ENCODE results near the gene NANOS3.

Gene NANOS3

DNA sequence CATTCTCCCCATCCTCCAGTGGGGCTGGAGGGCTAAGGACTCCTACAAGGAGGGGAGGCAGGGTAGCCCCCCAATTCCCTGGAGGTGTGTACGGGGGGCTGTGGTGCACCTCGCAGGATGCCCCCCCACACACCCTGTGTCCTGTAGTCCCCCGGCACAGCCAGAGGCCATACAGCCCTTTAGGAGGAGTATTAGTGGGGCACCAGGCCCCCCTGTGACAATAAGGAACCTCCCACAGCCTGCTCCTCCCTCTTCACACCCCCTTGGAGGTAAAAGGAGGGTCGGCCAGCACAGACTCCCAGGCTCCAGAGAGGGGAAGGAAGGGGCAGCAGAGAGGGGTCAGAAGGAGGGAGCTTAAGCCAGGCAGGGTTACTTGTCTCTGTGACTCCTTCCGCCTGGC, at the start of gene NANOS3:
NANOS3 (plus strand) TSS at position 301 of the 400 bp plus-strand sequence. CDS start 115 bp downstream, outside the sequence.
- DNase-seq = no peak

GRCh38 chr19:13827656-13828055, 49.3 kb upstream of the NANOS3 start:
- no peak for DNase-seq

- no peak for DNase-seq
These were observed 46.7 kb upstream of the NANOS3 start for GRCh38 chr19:13830114-13830740.

DNA sequence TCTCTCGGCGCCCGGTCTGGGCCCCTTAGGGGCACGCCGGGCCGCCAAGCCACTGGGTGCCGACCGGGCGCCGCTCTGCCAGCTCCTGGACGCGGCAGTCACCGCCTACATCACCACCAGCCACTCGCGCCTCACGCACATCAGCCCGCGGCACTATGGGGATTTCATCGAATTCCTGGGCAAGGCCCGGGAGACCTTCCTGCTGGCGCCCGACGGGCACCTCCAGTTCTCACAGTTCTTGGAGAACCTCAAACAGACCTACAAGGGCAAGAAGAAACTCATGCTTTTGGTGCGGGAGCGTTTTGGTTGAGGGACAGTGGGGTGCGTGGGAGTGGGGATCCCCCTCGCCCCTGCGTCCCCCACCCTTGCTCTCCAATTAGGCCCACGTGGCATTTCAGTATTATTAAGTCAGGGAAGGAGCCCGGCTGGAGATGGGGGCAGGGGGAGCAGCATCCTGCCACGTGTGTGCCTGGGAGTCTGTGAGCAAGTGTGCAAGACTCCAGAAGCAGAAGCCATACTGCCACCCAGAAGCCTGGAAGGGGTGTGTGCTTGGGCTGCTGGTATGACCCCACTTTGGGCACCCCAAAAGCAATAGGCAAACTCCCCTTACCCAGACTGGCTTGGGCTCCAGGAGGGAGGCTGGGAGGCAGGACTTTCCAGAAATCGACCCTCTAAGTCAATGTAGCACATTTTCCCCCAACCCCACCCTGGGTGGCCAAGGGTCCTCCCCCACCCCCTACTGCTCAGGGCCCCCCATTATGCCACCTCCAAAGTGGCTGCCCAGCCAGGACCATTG, 46.0 kb upstream of the NANOS3 start:
- DNase-seq = no peak

DNA sequence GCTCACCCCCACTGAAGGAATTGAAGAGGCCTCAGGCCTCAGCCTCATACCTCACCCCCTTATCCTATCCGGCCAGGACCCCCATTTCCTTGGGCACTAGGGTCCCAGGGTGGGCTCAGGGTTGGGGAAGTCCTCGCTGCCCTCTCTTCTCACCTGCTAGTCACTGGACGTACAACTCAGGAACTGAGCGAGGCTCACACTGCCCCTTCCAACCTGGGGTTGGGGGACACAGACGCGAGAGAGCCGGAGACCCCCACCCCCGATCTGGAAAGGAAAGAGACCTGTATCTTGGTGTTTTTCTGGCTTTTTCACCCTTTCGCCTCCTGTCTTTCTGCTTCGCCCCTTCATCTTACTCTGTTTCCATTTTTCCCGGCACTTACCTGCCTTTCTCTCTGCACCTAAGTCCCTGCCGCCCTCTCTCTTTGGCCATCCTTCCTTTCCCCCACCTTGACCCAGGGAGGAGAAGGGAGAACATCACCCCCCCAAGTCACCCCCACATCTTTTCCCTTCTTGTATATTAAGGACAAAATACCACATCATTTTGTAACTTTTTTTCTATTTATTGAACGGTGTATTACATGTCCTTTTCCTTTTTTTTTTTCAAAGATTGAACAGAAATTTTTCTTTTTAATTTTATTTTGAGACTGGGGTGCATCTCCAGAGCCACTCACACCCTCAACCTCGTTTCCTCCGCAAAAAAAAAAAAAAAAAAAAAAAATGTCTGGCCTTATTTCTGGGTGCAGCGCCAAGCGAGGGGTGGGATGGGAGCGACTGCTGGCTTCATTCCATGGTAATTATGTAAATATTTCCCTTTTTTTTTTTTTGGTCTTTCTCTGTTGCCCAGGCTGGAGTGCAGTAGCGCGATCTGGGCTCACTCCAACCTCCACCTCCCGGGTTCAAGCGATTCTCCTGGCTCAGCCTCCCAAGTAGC, 45.1 kb upstream of the NANOS3 start:
- DNase-seq = no peak

- peak; percentile 92 to 94 for DNase-seq
These were observed 43.3 kb upstream of the NANOS3 start for GRCh38 chr19:13833330-13834243.

GRCh38 chr19:13834244-13835069, 42.5 kb upstream of the NANOS3 start:
- DNase-seq = no peak

DNA sequence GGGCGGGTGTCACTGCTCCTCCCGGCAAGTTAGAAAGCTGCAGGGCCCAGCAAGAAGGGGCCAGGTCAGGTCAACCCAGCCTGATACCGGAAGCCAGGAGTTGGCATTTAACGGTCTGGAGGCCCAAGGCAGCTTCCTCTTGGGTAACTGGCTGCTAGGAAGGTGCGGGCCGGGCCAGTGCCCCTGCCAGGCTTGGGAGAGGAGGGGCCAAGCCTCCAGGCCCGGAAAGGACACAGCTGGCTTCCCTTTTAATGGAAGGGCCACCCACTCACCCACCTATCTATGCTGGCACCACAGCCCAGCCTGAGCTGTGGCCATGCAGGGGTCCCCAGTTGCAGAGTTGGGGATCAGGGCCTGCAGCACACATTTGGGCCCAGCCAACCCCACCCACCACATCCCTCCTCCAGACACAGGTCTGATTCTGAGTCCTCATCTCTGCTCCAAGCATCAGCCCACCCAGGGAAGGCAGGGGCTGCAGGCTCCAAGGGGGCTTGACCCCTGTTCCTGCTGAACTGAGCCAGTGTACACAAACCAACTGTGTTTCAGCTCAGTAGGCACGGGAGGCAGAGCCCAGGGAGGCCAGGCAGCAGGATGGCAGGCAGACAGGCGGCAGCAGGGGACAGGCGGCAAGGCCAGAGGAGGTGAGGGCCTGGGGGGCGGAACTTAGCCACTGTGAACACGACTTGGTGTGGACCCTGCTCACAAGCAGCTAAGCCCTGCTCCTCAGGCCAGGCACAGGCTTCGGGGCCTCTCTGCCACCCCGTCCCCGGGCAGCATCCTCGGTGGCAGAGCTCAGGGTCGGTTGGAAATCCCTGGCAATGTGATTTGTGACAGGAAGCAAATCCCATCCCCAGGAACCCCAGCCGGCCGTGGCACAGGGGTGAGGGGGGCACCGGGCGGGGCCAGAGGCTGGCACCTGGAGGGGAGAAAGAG, 40.9 kb upstream of the NANOS3 start:
- no peak for DNase-seq

DNA sequence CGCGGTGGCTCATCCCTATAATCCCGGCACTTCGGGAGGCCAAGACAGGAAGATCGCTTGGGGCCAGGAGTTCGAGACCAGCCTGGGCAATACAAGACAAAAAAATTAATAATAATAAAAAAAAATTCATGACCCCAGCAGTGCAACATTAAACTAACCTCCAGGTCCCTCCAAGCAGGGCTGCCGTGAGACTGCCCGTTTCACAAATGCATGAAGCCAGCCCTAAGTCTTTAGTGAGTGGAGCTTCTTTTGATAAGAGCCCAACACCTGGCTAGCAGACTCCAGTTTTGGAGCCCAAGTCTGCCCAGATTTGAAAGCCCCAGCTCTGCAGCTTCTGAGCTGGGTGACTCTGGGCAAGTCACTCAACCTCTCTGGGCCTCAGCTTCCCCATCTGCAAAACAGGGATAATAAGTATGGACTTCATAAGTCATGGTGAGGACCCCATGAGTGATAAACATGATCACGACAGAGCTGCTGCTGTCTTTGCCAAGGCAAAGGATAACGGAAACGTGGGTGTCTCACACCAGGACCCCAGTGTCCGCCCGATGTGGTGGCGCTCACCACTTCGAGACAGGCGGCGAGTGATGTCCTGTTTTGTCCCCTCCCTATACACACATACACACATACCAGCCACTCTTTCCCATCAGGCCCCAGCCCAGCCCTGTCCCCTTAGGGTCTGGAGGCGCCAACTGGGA, 38.4 kb upstream of the NANOS3 start:
- DNase-seq = no peak

DNA sequence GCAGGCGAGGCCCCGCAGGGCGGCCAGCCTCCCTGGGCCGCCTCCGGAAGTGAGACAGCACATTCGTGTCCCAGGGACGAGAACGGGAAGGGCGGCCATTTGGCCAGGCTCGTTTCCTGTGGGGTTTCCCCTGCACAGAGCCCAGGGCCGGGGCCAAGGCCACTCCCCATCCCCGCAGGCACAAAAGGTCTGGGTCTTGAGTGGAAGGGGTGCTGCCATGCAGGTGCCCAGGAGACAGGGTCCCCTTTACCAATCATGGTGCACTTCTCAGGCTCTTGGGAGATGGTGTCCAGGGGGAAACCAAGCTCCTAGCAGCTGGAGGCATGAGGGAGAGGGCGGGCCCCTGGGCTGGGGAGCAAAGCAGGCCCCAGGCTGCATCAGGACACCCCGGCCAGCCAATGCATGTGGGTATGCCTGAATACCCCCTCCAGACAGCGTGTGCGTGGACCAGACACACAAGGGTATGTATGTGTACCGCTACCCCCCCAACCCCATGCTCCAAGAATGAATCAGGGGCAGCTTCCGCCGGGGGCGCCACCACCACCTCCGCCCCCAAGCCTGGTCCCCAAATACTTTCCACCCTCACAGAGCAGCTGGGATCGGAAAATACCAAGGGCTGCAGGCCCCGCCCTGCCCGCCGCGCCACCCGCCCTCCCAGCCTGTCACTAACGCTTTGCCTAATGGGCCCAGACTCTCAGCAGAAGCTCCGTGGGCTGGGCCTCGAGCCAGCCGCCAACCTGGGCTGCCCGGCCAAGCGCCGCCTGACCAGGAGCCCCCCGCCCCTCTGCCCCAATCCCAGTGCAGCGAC, 37.6 kb upstream of the NANOS3 start:
- DNase-seq = peak; percentile 79 to 82

DNA sequence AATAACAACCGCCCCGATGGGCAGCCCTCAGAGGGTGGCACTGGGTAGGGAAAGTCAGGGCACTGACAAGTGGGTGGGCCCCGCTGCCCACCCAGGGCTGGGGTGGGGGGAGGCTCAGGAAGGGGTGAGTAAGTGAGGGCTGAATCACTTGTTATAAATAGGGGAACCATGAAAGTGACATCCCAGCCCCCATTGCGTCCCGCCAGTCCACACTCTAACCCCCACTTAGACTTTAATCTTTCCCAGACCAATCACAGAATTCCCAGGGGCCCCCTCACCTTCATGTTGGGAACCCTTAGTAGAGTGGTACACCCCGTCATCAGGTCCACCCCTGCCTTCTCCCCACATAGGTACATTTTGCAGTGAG, 37.0 kb upstream of the NANOS3 start:
- no peak for DNase-seq

DNA sequence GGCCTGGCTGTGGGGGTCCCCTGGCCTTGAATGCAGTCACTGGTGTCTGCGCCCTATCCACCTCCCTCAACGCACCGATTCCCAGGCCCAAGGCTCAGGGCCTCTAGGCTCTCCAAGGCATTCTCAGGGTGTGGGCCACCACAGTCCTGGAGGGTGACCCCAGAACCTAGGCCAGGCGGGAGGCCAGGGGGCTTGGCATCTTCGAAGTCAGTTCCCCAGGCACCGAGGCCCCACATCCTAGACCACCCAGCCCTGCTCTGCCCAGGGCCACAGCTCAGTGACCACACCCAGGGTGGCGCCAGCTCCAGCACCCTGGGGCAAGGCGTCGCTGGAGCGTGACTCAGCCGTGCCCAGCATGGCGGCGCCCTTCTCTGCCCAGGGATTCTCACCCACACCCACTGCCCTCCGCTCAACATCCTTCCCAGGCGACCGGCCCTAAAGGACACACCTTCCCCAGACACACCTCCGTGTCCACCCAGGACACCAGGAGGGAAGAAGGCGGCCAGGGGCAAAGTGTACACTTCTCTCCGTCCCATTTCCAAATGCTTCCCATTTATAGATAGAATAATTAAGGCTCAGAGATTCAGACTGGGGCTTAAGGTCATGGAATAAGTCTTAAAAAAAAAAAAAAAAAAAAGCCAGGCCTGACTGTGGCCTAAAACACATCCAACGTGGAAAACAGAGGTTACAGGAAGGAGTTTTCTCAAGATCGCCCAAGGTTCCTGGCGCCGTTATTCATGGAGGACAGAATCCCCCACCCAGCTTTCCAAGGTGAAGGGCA, 36.4 kb upstream of the NANOS3 start:
- DNase-seq = no peak

DNA sequence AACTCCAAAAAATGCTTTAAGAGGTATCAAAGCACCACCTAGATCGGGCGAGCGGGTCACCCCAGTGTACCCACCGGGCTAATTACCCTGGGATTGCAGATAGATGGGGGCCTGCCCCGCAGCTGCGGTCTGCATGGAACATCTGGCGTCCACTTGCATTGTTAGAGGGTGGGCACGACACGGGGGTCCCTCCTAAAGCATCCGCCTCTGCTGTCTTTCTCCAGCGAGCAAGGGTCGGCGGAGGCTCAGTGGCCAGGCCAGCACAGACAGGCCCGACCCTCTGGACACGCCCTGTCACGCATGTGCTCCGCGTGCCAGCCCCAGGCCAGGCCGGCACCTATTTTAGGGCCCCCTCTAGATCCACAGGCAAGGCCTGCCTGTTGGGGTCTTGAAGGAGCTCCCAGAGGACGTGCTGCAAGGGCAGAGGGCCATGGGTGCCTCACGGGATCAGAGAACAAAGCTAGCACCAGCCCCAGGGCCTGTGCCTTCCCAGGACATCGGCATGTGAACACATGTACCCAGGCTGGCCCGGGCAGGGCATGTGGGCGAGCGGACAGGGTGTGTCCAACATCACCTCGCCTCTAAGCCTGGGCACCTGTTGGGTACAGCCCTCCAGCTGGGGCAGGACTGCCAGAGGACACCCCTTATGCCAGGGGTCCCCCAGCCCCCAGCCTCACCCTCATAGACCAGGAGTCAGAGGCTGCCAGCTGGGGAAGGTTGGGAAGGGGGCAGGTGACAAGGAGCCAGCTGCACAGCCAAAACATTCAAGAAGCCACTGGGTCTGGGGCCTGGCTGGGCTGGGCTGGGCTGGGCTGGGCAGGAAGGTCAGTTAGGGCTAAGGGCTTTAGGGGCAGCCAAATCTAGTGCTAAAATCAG, 35.6 kb upstream of the NANOS3 start:
- DNase-seq = no peak

GRCh38 chr19:13841962-13842290, 35.0 kb upstream of the NANOS3 start:
- DNase-seq = no peak

DNA sequence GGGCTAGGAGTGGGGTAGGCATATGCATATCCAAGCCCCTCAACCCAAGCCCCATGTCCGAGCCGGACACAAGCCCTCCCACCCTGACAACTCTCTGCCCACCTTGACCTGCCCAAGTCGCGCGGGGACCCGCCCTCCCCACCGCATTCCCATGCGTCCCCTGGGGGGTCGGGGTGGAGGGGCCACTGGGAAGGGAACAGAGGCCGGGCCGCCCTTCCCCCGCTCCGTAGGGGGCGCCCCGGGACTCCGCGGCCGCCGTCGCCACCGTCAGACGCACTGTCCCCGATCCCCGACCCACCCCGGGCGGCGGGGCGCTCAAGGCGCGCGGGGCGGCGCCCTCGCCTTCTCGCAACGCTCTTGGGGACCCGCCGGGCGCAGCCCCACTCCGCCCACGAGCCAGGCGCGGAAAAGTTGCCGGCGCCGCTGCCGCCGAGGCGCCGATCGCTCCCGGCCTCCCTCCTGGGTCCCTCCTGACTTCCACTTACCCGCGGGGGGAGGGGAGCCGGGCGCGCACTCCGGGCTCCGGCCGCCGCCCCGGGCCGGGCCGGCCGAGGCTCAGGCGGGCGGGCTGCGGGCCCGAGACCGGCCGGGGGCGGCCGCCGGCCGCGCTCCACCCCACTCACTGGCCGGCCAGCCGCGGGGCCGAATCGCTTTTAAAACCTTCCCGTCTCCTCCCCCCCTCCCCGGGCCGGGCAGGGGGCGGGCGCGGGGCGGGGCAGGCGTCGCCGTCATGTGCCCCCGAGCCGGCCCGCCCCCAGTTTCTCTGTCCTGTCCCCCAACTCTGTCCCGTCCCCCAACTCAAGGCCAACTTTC, 34.4 kb upstream of the NANOS3 start:
- DNase-seq = peak; percentile 61
